ENCODE data around the gene MAP6.

The MAP6 gene

GRCh38 chr11:75568616-75569219 is 100.1 kb downstream of the MAP6 start:
- DNase-seq (ENCODE audit: low read depth in 2 of 2) = no peak

GRCh38 chr11:75567971-75568370 is 100.9 kb downstream of the MAP6 start:
- no peak for DNase-seq (ENCODE audit: low read depth in 2 of 2)

- DNase-seq (ENCODE audit: low read depth in 2 of 2) = no peak
These were observed 102.0 kb downstream of the MAP6 start for GRCh38 chr11:75566763-75567279.

GRCh38 chr11:75565916-75566762 is 102.7 kb downstream of the MAP6 start:
- DNase-seq (ENCODE audit: low read depth in 2 of 2) = no peak

- DNase-seq (ENCODE audit: low read depth in 2 of 2) = no peak
These were observed 103.5 kb downstream of the MAP6 start for GRCh38 chr11:75565221-75565814.

GRCh38 chr11:75563978-75564552 is 104.8 kb downstream of the MAP6 start:
- DNase-seq (ENCODE audit: low read depth in 2 of 2) = peak; percentile 81

GRCh38 chr11:75563501-75563977 is 105.3 kb downstream of the MAP6 start:
- DNase-seq (ENCODE audit: low read depth in 2 of 2) = no peak

GRCh38 chr11:75562836-75563484 is 105.9 kb downstream of the MAP6 start:
- peak in 1 of 2 experiments; percentile 34 for DNase-seq (ENCODE audit: low read depth in 2 of 2)

- peak; percentile 89 to 92 for DNase-seq (ENCODE audit: low read depth in 2 of 2)
These were observed 106.6 kb downstream of the MAP6 start, which contains the start of gene SERPINH1 for GRCh38 chr11:75562048-75562835. Gene SERPINH1 (plus strand): TSS chr11:75562253. CDS start chr11:75566350, 4,097 bp downstream.

GRCh38 chr11:75561426-75562047 is 107.3 kb downstream of the MAP6 start:
- DNase-seq (ENCODE audit: low read depth in 2 of 2) = no peak

GRCh38 chr11:75560644-75561043 is 108.2 kb downstream of the MAP6 start:
- no peak for DNase-seq (ENCODE audit: low read depth in 2 of 2)

GRCh38 chr11:75558939-75559843 is 109.6 kb downstream of the MAP6 start:
- peak; percentile 88 to 90 for DNase-seq (ENCODE audit: low read depth in 2 of 2)

GRCh38 chr11:75557666-75558494 is 111.0 kb downstream of the MAP6 start:
- DNase-seq (ENCODE audit: low read depth in 2 of 2) = peak; percentile 94

GRCh38 chr11:75556275-75556674 is 112.6 kb downstream of the MAP6 start:
- no peak for DNase-seq (ENCODE audit: low read depth in 2 of 2)

- DNase-seq (ENCODE audit: low read depth in 2 of 2) = no peak
These were observed 113.6 kb downstream of the MAP6 start for GRCh38 chr11:75555079-75555811.

GRCh38 chr11:75554258-75555022 is 114.4 kb downstream of the MAP6 start:
- peak; percentile 100 for DNase-seq (ENCODE audit: low read depth in 2 of 2)

GRCh38 chr11:75553889-75554257 is 115.0 kb downstream of the MAP6 start:
- no peak for DNase-seq (ENCODE audit: low read depth in 2 of 2)
